Fibroblast of lung (primary cell): Measurements from ENCODE around the gene CPZ.
"Not testable (repeated sequence)": the region's sequence is repeated elsewhere in the genome, so short reads cannot be mapped to it uniquely, and the experiment has no call there.

ENCODE experiments used
- CTCF ChIP-seq, 2 donors: IDR thresholded peaks in 1 of 2; conservative IDR thresholded peaks in 1 of 2; 1 replicate in 1 of 2; 2 replicates in 1 of 2; pipeline ENCODE4 v1.5.1; 2011 to 2012; ENCODE audit warnings: low read length in 2 of 2, control low read depth in 1 of 2, inconsistent platforms in 1 of 2, low read depth in 1 of 2, mild to moderate bottlenecking in 1 of 2
- EZH2 ChIP-seq: IDR thresholded peaks from 2 replicates; pipeline ENCODE4 v1.5.1; 2012; ENCODE audit warnings: low read length, control low read depth, mild to moderate bottlenecking; ENCODE audit errors: missing control alignments

- TF ChIP-seq CTCF (conservative IDR thresholded peaks at IDR 0.05 in 1 of 2, IDR thresholded peaks at IDR 0.05 in 1 of 2; ENCODE audit: low read depth in 1 of 2, low read length in 2 of 2); EZH2: not testable (repeated sequence)
Observed at GRCh38 chr4:8621135-8621534, 28.6 kb downstream of the CPZ start.
